NCI-H1930 (cell line): Measurements from ENCODE around the gene GPC6.

Experiments used
- DNase-seq, 2 experiments: peaks; one replicate each; lab custom pipeline; 2025; lab: John Stamatoyannopoulos, UW

Gene GPC6

DNA sequence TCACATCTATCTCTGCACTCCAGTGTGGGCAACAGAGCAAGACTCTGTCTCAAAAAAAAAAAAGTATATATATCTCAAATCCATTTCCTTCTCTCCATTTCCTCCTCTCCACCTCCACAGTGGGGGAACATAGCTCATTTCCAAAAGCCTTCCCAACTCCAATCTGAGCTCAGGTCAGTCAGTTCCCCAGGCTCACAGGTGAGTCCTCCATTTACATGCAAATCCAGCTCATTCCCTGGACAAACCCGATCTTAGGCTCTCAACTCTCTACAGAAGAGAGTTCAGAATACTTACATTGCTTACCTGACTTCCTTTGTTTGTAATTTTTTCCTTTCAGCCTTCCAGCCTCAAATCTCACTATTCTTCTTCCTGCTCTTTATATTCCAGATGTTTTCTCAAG lies 518.3 kb downstream of the GPC6 start:
- no peak for DNase-seq

- no peak for DNase-seq
These were observed 519.3 kb downstream of the GPC6 start for GRCh38 chr13:93745884-93746283.

DNA sequence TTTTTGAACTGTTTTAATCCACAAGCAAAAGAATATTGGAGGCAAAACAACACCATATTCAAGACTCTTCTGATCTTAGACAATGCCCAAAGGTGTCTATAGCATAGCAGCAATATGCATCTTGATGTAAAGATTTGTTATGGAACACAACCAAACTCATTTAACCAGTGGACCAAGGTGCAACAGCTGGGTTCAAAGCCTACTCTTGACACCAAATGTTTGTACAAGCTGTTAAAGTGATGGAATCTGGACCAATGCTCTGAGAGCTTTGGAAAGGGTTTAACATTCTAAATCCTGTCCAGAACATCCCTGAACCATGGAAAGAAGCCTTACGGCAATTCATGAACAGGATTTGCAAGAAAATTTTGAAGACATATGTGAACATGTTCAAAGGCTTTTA lies 520.0 kb downstream of the GPC6 start:
- DNase-seq: no peak

- DNase-seq: no peak
These were observed 524.1 kb downstream of the GPC6 start for GRCh38 chr13:93750676-93751075.

DNA sequence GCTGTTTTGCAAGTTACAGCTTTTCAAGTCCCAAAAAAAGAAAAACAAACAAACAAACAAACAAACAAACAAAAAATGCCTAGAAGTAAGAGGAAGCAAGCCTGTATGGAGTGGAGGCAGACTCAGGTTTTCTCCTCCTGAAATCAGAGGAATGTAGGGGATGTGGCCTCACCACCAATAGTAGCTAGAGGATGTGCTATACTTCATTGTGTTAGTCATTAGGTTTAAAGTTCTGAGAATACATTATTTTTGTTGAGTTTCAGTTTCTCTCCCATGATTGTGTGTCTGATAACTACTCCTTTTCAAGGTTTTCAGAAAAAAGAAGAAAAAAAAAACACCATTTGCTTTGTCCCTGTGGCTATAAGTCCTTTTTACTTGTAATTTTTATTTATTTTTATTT lies 524.5 kb downstream of the GPC6 start:
- no peak for DNase-seq

DNA sequence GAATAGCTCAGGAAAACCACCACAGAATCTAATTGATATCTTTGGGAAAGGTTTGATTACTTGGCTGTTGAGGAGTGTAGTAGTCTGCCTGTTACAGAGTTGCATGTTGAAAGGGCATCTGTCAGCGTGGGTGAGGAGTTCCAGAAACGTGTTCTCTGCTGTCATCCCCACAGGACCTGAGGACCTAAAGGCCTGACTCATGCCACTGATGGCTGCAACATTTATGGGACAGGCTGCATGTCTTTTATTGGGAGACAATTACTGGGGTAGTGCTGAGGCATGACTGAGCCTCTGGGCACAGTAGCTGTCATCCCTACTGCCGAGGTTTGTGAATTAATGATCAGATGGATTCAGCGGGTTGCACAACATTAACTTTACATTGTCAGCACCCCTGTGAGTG lies 525.9 kb downstream of the GPC6 start:
- DNase-seq: no peak

- DNase-seq: no peak
These were observed 527.0 kb downstream of the GPC6 start for GRCh38 chr13:93753639-93754038.

DNA sequence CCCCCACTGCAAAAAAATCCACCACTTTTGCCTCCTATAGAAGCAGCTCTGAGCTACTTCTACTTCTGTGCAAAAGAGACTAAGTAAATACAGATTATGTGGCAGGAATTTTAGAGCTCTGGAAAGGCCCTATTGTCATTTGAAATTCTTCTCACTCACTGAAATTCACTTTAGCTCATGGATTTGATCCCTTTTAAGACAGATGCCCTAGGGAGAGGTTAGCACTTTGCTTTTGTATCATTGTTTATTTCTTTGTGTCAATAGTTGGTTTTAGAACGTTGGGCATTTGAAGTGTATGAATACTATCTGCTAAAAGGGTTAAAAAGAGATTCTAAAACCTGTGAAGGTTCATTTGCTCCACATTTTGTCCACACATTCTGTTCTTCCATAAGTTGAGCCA lies 528.7 kb downstream of the GPC6 start:
- DNase-seq: no peak

GRCh38 chr13:93758575-93758974 lies 532.0 kb downstream of the GPC6 start:
- no peak for DNase-seq

GRCh38 chr13:93762708-93763426 lies 536.3 kb downstream of the GPC6 start:
- no peak for DNase-seq

DNA sequence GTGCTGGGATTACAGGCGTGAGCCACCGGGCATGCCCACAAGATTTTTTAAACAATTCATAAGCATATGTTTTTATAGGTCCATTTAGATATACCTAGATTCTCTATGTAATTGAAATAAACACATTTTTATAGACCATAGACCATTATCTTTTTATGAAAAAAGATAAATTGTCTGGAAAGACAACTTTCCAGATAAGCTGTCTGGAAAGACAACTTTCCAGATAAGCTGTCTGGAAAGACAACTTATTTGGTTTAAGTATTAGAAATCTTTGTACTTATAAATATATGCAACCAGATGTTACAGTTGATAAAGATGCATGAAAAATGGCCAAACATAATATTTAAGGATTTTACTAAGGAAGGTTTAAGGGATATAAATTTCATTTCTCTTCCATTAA lies 538.5 kb downstream of the GPC6 start:
- DNase-seq: no peak

GRCh38 chr13:93765811-93766210 lies 539.2 kb downstream of the GPC6 start:
- DNase-seq: no peak

GRCh38 chr13:93766719-93767118 lies 540.1 kb downstream of the GPC6 start:
- no peak for DNase-seq

- DNase-seq: no peak
These were observed 540.7 kb downstream of the GPC6 start for GRCh38 chr13:93767180-93767916.

DNA sequence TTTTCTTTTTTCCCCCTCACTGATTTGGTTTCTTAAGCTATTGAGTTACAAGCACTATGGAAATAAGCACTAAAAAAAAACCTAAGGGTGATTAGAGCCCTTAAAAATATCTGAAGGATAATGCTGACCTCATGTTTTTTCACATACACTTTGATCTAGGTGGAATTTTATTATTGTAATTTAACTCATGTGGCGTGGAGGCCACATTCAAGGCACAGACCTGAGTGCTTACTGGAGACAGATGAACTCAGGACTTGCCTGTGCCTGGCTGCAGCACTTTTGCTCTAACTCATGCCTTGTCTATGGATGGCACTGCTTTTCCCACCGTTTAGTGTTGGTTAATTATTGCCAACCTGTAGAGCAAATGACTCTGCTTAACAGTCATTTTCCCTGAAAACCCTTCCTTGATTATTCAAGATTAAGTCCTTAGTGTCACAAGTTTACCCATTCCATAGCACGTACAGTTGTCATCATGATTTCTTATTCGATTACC lies 541.4 kb downstream of the GPC6 start:
- no peak for DNase-seq

- DNase-seq: no peak
These were observed 542.5 kb downstream of the GPC6 start for GRCh38 chr13:93769101-93769500.

DNA sequence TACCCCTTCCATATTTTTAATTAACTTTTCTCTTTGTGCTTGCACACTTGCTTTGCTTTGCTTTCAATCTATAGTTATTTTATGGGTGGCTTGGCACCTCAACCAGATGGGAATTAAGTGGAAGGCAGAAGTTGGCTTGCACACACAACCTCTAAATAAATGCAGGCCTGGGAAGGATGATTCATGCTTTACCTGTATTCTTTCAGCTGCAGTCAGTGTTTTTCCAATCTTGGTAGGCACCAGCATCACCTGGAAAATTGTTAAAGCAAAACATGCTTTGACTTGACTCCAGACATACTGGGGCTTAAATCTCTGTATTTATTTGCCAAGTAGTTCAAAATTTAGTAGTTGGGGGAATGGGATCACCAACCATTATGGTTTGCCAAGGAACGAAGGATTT lies 543.0 kb downstream of the GPC6 start:
- DNase-seq: no peak

GRCh38 chr13:93771227-93771626 lies 544.6 kb downstream of the GPC6 start:
- DNase-seq: no peak

DNA sequence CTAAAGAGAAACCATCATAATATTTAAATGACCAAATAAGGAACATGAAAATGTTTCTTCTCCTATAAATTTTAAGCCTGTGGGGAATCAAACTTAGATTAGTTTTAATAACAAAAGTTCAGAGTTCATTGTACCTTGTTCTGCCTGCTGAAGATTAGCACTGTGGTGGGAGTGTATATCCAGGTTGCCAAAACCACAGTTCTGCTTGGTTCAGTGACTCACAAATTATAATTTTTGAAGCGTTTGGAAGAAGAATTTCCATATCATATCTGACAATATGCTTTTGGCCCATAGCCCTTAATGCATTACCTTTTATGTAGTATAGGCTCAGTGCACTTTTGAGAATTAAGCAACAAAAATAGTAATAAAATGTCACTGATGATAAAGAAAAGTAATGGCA lies 545.2 kb downstream of the GPC6 start:
- no peak for DNase-seq

DNA sequence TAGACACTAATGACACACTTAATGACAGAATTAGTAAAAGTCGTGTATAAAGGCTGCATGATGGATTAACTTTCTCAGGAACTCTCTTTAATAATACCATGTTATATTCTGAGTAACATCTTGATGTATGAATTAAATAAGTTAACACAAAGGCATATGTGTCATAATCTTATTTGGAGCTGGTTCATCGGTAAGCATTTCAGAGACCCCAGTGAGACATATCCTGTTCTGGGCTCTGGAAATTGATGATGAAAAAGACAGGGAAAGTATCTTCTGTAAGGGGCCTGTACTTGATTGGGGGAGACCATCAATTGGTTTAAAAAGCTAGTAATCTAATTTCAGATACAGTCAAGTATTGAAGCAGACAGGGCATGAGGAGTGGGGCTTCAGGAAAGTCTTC lies 547.9 kb downstream of the GPC6 start:
- no peak for DNase-seq

DNA sequence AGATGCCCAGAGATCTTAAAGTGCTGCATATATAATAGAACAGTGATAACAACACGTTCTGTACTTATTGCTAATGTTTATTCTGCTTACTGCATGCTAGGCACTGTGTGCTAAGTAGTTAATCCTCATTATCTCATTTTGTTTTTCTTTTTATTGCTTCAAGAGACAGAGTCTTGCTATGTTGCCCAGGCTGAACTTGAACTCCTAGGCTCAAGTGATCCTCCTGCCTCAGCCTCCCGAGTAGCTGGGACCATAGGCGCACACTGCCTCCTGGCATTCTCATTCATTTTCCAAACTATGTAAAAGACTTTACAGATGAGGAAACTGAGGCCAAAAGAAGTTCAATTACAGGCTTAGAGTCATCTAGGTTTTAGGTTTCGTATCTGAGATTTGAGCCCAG lies 548.4 kb downstream of the GPC6 start:
- no peak for DNase-seq

GRCh38 chr13:93775507-93776108 lies 549.0 kb downstream of the GPC6 start:
- no peak for DNase-seq

GRCh38 chr13:93776936-93777335 lies 550.3 kb downstream of the GPC6 start:
- no peak for DNase-seq
